Type B pancreatic cell (in vitro differentiated cells): Measurements from ENCODE around the gene STX8. TPM values are rescaled to one million over a fixed set of nuclear protein-coding genes. Genes with fewer than 3 reads are reported as not detected.

Experiments
- DNase-seq: peaks from one replicate; pipeline ENCODE4 v3.0.0; 2021; ENCODE audit warnings: mixed read lengths; ENCODE audit not compliant: unreplicated experiment; ENCODE audit errors: extremely low spot score
- H3K27ac Mint-ChIP-seq: 2 replicates; pipeline ENCODE4 v1.8.0; 2021; ENCODE audit warnings: mild to moderate bottlenecking, mixed read lengths
- H3K27me3 Mint-ChIP-seq: 2 replicates; pipeline ENCODE4 v1.8.0; 2021; ENCODE audit warnings: mixed read lengths
- H3K36me3 Mint-ChIP-seq: 2 replicates; pipeline ENCODE4 v1.8.0; 2021; ENCODE audit warnings: mixed read lengths
- H3K4me1 Mint-ChIP-seq: one replicate; pipeline ENCODE4 v1.8.0; 2021; ENCODE audit warnings: mixed read lengths; ENCODE audit not compliant: unreplicated experiment
- H3K4me3 Mint-ChIP-seq: 2 replicates; pipeline ENCODE4 v1.8.0; 2021; ENCODE audit warnings: mild to moderate bottlenecking, mixed read lengths
- H3K9me3 Mint-ChIP-seq: 2 replicates; pipeline ENCODE4 v1.8.0; 2021; ENCODE audit warnings: mixed read lengths
- CTCF ChIP-seq: fragments of 200-600 bp; sonication (generic); conservative IDR thresholded peaks from 2 replicates; pipeline ENCODE4 v1.5.0; 2021; ENCODE audit warnings: antibody characterized with exemption, mild to moderate bottlenecking
- total RNA-seq: library from RNA; stranded (reverse); gene quantifications from 2 replicates; pipeline ENCODE4 v1.2.1, GENCODE V29; 2021; ENCODE audit warnings: low replicate concordance

Gene STX8
- total RNA-seq, 1 donor from 2014 or later = 59.3 TPM

- no peak for DNase-seq
- H3K4me1 Mint-ChIP-seq = no peaks in the 10 kb centered on the region
- H3K27ac Mint-ChIP-seq = no peak overlapping the region
- peaks cover 16% of the 10 kb centered on the region for H3K36me3 Mint-ChIP-seq
- H3K4me3 Mint-ChIP-seq = no peak overlapping the region
- no peak for TF ChIP-seq CTCF
- H3K9me3 Mint-ChIP-seq = peaks cover 2% of the 10 kb centered on the region
- H3K27me3 Mint-ChIP-seq = no peaks in the 10 kb centered on the region
Observed at GRCh38 chr17:9487406-9487805, 88.2 kb downstream of the STX8 start.

- H3K27ac Mint-ChIP-seq = no peak overlapping the region
- H3K9me3 Mint-ChIP-seq = no peaks in the 10 kb centered on the region
- no peak overlapping the region for H3K4me3 Mint-ChIP-seq
- no peak for DNase-seq
- H3K27me3 Mint-ChIP-seq = no peaks in the 10 kb centered on the region
- peaks cover 5% of the 10 kb centered on the region for H3K36me3 Mint-ChIP-seq
- TF ChIP-seq CTCF = no peak
- H3K4me1 Mint-ChIP-seq = no peaks in the 10 kb centered on the region
Observed at GRCh38 chr17:9484789-9485188, 90.8 kb downstream of the STX8 start.

GRCh38 chr17:9479964-9480363 lies 95.7 kb downstream of the STX8 start:
- Mint-ChIP-seq H3K27me3 (no peaks in the 10 kb centered on the region), H3K4me1 (no peaks in the 10 kb centered on the region)
- TF ChIP-seq CTCF = no peak

GRCh38 chr17:9478889-9479288 lies 96.7 kb downstream of the STX8 start:
- no peaks in the 10 kb centered on the region for H3K27me3 Mint-ChIP-seq
- H3K4me1 Mint-ChIP-seq = no peaks in the 10 kb centered on the region
- H3K9me3 Mint-ChIP-seq = no peaks in the 10 kb centered on the region
- no peaks in the 10 kb centered on the region for H3K36me3 Mint-ChIP-seq
- no peak for DNase-seq
- no peak overlapping the region for H3K4me3 Mint-ChIP-seq
- no peak for TF ChIP-seq CTCF
- H3K27ac Mint-ChIP-seq = no peak overlapping the region

More at GRCh38 chr17:9479964-9480363, 95.7 kb downstream of the STX8 start:
- Mint-ChIP-seq H3K9me3 (no peaks in the 10 kb centered on the region), H3K4me3 (no peak overlapping the region), H3K27ac (no peak overlapping the region), H3K36me3 (peaks cover under 1% of the 10 kb centered on the region)
- no peak for DNase-seq

GRCh38 chr17:9475101-9475658 lies 100.4 kb downstream of the STX8 start:
- Mint-ChIP-seq H3K9me3 (no peaks in the 10 kb centered on the region), H3K4me1 (peaks cover 3% of the 10 kb centered on the region), H3K36me3 (no peaks in the 10 kb centered on the region), H3K4me3 (no peak overlapping the region), H3K27ac (no peak overlapping the region), H3K27me3 (no peaks in the 10 kb centered on the region)
- TF ChIP-seq CTCF = no peak
- DNase-seq = no peak

DNA sequence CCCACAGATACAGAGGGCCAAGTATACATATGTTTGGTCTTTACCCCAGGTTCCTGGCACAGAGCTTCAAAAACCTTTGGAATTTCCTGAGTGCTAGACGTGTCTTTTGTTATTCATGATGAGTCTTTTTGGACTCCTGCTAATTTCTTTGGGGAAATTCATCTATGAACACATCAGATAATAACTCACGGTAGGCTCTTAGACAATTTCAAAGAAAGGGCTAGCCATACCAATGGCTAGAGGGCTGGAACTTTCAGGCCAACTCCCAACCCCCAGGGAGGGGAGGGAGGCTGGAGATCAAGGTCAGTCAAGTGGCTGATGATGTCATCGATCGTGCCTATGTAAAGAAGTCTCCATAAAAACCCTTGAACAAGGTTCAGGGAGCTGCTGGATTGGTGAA lies 101.9 kb downstream of the STX8 start:
- H3K27me3 Mint-ChIP-seq = no peaks in the 10 kb centered on the region
- no peak for TF ChIP-seq CTCF
- no peak for DNase-seq
- no peaks in the 10 kb centered on the region for H3K9me3 Mint-ChIP-seq
- H3K4me3 Mint-ChIP-seq = no peak overlapping the region
- H3K27ac Mint-ChIP-seq = no peak overlapping the region
- peaks cover 5% of the 10 kb centered on the region for H3K4me1 Mint-ChIP-seq
- no peaks in the 10 kb centered on the region for H3K36me3 Mint-ChIP-seq
